Measurements from ENCODE around the gene RNF130. TPM values are rescaled to one million over a fixed set of nuclear protein-coding genes. Genes with fewer than 3 reads are reported as not detected.
"Not testable (repeated sequence)": the region's sequence is repeated elsewhere in the genome, so short reads cannot be mapped to it uniquely, and the experiment has no call there.

The RNF130 gene
- total RNA-seq, 1 donor from 2014 or later, result 73.8 TPM

DNA sequence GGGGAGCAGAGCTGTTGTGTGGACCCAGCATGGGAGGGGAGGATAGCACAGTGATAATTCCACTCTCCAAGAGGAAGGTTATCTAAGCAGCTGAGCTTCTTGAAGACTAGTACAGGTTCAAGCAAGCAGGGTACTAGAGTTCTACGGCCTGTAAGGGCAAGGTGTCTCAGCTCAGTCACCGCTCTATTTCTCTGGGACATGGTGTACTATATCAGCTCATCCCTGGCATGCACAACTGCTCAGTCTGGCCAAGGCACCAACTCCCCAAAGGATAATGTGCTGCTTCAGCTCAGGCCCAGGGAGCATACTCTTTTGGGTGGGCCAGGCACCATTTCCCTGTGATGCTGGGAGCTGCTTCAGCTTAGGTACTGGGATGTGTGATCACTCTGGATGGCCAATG is 69.8 kb downstream of the RNF130 start:
- TF ChIP-seq, protein P1, sequence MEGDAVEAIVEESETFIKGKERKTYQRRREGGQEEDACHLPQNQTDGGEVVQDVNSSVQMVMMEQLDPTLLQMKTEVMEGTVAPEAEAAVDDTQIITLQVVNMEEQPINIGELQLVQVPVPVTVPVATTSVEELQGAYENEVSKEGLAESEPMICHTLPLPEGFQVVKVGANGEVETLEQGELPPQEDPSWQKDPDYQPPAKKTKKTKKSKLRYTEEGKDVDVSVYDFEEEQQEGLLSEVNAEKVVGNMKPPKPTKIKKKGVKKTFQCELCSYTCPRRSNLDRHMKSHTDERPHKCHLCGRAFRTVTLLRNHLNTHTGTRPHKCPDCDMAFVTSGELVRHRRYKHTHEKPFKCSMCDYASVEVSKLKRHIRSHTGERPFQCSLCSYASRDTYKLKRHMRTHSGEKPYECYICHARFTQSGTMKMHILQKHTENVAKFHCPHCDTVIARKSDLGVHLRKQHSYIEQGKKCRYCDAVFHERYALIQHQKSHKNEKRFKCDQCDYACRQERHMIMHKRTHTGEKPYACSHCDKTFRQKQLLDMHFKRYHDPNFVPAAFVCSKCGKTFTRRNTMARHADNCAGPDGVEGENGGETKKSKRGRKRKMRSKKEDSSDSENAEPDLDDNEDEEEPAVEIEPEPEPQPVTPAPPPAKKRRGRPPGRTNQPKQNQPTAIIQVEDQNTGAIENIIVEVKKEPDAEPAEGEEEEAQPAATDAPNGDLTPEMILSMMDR (IDR thresholded peaks at IDR 0.05; ENCODE audit: unreplicated experiment), result no peak
- H3K27ac Mint-ChIP-seq, result no peak overlapping the region
- no peak for DNase-seq (ENCODE audit: low spot score, unreplicated experiment)
- H3K9me3 Mint-ChIP-seq (ENCODE audit: low read depth), result peaks cover 17% of the 10 kb centered on the region
- H3K27me3 Mint-ChIP-seq, result no peaks in the 10 kb centered on the region
- H3K4me3 Mint-ChIP-seq (ENCODE audit: low read depth), result no peak overlapping the region
- peaks cover 24% of the 10 kb centered on the region for H3K36me3 Mint-ChIP-seq (ENCODE audit: insufficient read depth)
- peaks cover 1% of the 10 kb centered on the region for H3K4me1 Mint-ChIP-seq (ENCODE audit: low read depth)

DNA sequence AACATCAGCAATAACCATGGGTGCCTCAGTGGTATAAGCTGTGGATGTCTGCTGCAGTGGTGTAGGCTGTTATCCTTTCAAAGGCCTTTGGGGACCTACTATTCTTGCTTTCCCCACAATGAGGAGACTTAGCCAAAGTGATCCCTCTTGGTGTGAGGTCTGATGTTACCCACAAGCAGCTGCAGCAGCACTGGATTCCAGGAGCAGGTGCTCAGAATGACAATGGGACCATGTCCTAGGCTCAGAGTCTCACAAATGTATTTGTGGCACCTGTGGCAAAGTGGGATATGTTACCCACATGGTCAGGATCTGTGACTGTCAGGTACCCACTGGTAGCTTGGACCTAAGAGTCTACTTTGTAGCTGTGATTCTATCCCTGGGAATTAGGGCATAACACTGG is 70.4 kb downstream of the RNF130 start:
- Mint-ChIP-seq H3K9me3 (ENCODE audit: low read depth) (peaks cover 18% of the 10 kb centered on the region), H3K4me3 (ENCODE audit: low read depth) (no peak overlapping the region), H3K27me3 (no peaks in the 10 kb centered on the region), H3K36me3 (ENCODE audit: insufficient read depth) (peaks cover 28% of the 10 kb centered on the region), H3K4me1 (ENCODE audit: low read depth) (peaks cover 1% of the 10 kb centered on the region), H3K27ac (no peak overlapping the region)
- no peak for DNase-seq (ENCODE audit: low spot score, unreplicated experiment)
- TF ChIP-seq, protein P1 (IDR thresholded peaks at IDR 0.05; ENCODE audit: unreplicated experiment), result no peak

DNA sequence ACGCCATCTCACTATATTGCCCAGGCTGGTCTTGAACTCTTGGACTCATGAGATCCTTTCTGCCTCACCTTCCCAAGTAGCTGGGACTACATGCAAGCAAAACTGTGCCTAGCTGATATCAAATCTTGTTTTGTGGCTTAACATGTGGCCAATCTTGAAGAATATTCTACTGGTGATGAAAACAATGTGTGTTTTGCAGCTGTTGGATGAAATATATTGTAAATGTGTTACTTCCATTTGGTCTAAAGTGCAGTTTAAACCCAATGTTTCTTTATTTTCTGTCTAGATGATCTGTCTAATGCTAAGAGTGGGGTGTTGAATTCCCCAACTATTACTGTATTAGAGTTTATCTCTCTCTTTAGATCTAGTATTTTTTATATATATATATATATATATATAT is 73.1 kb downstream of the RNF130 start:
- H3K36me3 Mint-ChIP-seq (ENCODE audit: insufficient read depth), result peaks cover 46% of the 10 kb centered on the region

DNA sequence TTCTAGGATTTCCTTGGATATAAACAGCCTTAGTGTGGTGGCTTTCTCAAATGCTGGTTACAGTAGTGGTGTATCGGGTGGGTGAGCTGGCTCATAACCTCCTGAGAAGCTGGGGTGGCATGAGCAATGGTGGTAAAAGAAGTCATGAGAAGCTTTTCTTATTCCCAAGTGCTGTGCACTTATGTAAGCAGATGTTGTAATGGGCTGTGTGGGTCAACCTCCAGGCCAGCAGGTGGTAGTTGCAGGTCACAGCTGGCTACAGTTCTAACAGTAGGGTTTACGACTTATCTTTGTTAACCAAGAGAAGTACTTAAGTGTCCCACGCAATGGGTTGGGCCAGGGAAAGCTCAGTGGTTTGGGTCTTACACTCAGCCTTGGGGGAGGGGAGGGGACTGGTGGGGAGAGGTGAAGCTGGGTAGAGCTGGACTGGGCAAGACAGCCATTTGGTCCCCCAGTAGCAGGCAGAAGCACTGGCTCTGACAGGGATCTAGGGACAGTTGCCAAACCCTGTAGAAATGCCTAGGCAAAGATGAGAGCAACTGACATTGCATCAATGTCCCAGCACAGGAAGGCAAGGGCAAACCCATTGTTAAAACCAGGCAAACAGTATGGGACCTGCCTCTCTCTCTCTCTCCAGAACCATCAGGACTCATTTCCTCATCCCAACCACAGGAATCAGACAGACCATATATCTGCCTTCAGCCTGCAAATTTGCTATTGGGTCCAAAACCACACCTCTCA is 76.8 kb downstream of the RNF130 start:
- H3K27me3 Mint-ChIP-seq, result no peaks in the 10 kb centered on the region
- H3K9me3 Mint-ChIP-seq (ENCODE audit: low read depth), result peaks cover 39% of the 10 kb centered on the region
- H3K27ac Mint-ChIP-seq, result no peak overlapping the region
- H3K36me3 Mint-ChIP-seq (ENCODE audit: insufficient read depth), result peaks cover 51% of the 10 kb centered on the region
- no peaks in the 10 kb centered on the region for H3K4me1 Mint-ChIP-seq (ENCODE audit: low read depth)
- no peak overlapping the region for H3K4me3 Mint-ChIP-seq (ENCODE audit: low read depth)
- TF ChIP-seq, protein P1 (IDR thresholded peaks at IDR 0.05; ENCODE audit: unreplicated experiment), result no peak
- DNase-seq (ENCODE audit: low spot score, unreplicated experiment), result no peak

More for the DNA sequence above, 73.1 kb downstream of the RNF130 start:
- TF ChIP-seq, protein P1 (IDR thresholded peaks at IDR 0.05; ENCODE audit: unreplicated experiment), result no peak
- Mint-ChIP-seq H3K27ac (no peak overlapping the region), H3K4me3 (ENCODE audit: low read depth) (no peak overlapping the region), H3K9me3 (ENCODE audit: low read depth) (peaks cover 42% of the 10 kb centered on the region), H3K4me1 (ENCODE audit: low read depth) (peaks cover under 1% of the 10 kb centered on the region), H3K27me3 (no peaks in the 10 kb centered on the region)
- no peak for DNase-seq (ENCODE audit: low spot score, unreplicated experiment)

DNA sequence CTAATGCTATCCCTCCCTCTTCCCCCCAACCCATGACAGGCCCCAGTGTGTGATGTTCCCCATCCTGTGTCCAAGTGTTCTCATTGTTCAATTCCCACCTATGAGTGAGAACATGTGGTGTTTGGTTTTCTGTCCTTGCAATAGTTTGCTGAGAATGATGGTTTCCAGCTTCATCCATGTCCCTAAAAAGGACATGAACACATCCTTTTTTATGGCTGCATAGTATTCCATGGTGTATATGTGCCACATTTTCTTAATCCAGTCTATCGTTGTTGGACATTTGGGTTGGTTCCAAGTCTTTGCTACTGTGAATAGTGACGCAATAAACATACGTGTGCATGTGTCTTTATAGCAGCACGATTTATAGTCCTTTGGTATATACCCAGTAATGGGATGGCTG is 78.7 kb downstream of the RNF130 start:
- H3K9me3 Mint-ChIP-seq (ENCODE audit: low read depth), result peaks cover 33% of the 10 kb centered on the region
- H3K4me3 Mint-ChIP-seq (ENCODE audit: low read depth); DNase-seq (ENCODE audit: low spot score, unreplicated experiment); H3K27me3 Mint-ChIP-seq; H3K4me1 Mint-ChIP-seq (ENCODE audit: low read depth); H3K27ac Mint-ChIP-seq: not testable (repeated sequence)
- H3K36me3 Mint-ChIP-seq (ENCODE audit: insufficient read depth), result peaks cover 48% of the 10 kb centered on the region

DNA sequence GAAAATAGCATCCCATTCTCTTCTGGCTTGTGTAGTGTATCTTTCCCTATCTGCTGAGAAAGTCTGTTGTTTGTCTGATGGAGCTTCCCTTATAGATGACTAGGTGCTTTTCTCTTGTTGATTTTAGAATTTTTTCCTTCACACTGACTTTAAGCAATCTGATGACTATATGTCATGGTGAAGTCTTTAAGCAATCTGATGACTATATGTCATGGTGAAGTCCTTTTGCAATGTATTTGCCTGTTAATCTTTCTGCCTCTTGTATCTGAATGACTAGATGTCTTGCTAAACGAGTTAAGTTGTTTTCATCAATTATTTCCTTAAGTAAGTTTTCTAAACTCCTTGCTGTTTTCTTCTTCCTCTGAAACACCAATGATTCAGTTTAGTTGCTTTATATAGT is 80.5 kb downstream of the RNF130 start:
- peaks cover 41% of the 10 kb centered on the region for H3K36me3 Mint-ChIP-seq (ENCODE audit: insufficient read depth)

DNA sequence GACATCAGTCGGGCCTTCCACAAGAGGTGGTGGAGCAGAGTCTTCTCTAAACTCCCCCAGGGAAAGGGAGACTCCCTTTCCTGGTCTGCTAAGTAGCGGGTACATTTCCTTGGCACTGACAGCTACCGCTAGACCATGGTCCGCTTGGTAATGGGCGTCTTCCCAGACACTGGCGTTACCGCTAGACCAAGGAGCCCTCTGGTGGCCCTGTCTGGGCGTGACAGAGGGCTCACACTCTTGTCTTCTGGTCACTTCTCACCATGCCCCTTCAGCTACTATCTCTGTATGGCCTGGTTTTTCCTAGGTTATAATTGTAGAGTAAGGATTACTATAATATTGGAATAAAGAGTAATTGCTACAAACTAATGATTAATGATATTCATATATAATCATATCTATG is 81.0 kb downstream of the RNF130 start:
- not testable (repeated sequence) for H3K4me3 Mint-ChIP-seq (ENCODE audit: low read depth); H3K4me1 Mint-ChIP-seq (ENCODE audit: low read depth); H3K27me3 Mint-ChIP-seq; DNase-seq (ENCODE audit: low spot score, unreplicated experiment); H3K27ac Mint-ChIP-seq
- peaks cover 26% of the 10 kb centered on the region for H3K9me3 Mint-ChIP-seq (ENCODE audit: low read depth)
- H3K36me3 Mint-ChIP-seq (ENCODE audit: insufficient read depth), result peaks cover 36% of the 10 kb centered on the region

More for the DNA sequence above, 80.5 kb downstream of the RNF130 start:
- no peak overlapping the region for H3K27ac Mint-ChIP-seq
- H3K4me1 Mint-ChIP-seq (ENCODE audit: low read depth), result no peaks in the 10 kb centered on the region
- no peak for DNase-seq (ENCODE audit: low spot score, unreplicated experiment)
- H3K9me3 Mint-ChIP-seq (ENCODE audit: low read depth), result peaks cover 31% of the 10 kb centered on the region
- no peaks in the 10 kb centered on the region for H3K27me3 Mint-ChIP-seq
- H3K4me3 Mint-ChIP-seq (ENCODE audit: low read depth), result no peak overlapping the region
- TF ChIP-seq, protein P1 (IDR thresholded peaks at IDR 0.05; ENCODE audit: unreplicated experiment), result no peak
